Thyroid gland (tissue), 4 donors: Measurements from ENCODE around the gene ATP4B.

Experiments used
- POLR2A ChIP-seq, 2 donors: fragments of 450-650 bp; IDR thresholded peaks; one replicate each; pipeline ENCODE4 v1.6.1; 2017; ENCODE audit warnings: antibody characterized with exemption in 2 of 2, mild to moderate bottlenecking in 2 of 2, moderate library complexity in 1 of 2
- TF ChIP-seq, protein P1 (sequence below), 6 experiments: fragments of 200-600 bp in 3 of 6; fragments of 450-650 bp in 3 of 6; sonication (generic) in 3 of 6; IDR thresholded peaks; one replicate each; pipeline ENCODE4 v1.5.1; 2016 to 2019; ENCODE audit warnings: antibody characterized with exemption in 6 of 6, mild to moderate bottlenecking in 2 of 6, inconsistent platforms in 1 of 6, moderate library complexity in 1 of 6

DNA sequence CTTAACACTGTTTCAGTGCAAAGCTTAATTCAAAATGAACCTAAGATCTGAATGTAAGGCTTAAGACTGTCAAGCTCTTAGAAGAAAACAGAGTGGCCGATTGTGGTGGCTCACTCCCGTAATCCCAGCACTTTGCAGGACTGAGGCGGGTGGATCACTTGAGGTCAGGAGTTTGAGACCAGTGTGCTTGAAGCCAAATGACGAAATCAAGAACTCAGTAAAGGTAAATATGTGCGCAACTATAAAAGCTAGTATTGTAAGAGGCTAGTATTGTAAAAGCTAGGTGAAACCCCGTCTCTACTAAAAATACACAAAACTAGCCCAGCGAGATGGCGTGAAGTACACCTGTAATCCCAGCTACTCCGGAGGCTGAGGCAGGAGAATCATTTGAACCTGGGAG is 12.7 kb downstream of the ATP4B start:
- TF ChIP-seq, protein P1, sequence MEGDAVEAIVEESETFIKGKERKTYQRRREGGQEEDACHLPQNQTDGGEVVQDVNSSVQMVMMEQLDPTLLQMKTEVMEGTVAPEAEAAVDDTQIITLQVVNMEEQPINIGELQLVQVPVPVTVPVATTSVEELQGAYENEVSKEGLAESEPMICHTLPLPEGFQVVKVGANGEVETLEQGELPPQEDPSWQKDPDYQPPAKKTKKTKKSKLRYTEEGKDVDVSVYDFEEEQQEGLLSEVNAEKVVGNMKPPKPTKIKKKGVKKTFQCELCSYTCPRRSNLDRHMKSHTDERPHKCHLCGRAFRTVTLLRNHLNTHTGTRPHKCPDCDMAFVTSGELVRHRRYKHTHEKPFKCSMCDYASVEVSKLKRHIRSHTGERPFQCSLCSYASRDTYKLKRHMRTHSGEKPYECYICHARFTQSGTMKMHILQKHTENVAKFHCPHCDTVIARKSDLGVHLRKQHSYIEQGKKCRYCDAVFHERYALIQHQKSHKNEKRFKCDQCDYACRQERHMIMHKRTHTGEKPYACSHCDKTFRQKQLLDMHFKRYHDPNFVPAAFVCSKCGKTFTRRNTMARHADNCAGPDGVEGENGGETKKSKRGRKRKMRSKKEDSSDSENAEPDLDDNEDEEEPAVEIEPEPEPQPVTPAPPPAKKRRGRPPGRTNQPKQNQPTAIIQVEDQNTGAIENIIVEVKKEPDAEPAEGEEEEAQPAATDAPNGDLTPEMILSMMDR (IDR thresholded peaks at IDR 0.05), result no peak
- TF ChIP-seq POLR2A (IDR thresholded peaks at IDR 0.05), result no peak
